Suppressor macrophage (primary cell): Measurements from ENCODE around the gene ARHGAP42.

Experiments
- DNase-seq, 4 experiments: peaks; one replicate each; pipeline ENCODE4 v3.0.0-alpha.2; 2020 to 2022

The ARHGAP42 gene

GRCh38 chr11:100841711-100842407 lies 154.8 kb downstream of the ARHGAP42 start:
- DNase-seq: no peak

DNA sequence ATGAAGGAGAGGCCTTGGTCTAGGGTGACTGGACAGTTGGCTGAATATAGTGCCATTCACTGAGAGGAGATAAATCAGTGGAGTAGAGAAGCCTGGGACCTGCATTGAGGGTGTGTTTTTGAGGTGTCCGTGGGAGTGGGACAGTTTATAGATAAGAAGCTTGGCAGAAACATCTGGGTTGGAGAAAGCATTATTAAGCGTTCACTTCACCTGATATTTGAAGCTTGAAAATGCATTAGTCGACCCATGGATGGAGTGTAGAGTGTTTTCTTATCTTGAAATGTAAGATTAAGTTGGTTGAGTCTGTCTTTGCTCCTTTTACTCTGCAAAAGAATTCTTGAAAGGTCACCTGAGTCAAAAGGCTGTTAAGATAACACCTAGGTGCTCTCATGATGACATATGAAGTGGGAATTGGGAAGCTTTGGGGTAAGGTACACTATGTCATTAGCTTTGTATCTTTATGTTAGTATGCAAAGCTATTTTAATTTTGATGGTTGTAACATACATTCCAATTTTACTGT lies 160.7 kb downstream of the ARHGAP42 start:
- DNase-seq: no peak

- DNase-seq: no peak
Observed at GRCh38 chr11:100849009-100849900, 162.2 kb downstream of the ARHGAP42 start.

DNA sequence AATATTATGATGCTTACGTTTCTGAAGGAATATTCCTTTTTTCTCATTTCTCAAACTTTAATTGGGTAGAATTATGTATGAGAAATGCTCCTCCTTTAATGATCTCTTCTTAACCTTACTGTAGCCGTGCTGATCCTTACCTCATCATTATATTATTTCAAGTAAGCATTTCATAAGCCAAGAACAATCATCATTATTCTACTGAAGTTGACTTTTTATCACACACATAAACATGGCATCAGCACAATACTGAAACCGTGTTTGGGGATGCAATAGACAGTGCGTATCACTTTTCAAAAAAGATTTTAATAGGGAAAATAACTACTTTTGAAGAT lies 162.8 kb downstream of the ARHGAP42 start:
- no peak for DNase-seq

DNA sequence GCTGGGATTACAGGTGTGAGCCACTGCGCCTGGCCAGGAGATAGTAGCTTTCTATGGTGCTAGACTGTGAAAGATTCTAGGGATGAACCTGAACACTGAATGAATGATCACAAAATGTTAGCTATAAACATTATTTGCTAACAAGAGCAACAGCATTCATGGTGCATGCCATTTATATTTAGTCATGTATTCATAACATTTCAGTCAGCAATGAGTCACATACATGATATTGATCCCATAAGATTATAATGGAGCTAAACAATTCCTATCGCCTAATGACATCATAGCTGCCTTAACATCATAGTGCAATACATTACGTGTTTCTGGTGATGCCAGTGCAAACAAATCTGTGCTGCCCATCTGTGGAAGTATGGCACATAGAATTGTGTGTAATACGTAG lies 164.1 kb downstream of the ARHGAP42 start:
- DNase-seq: no peak

GRCh38 chr11:100851584-100852152 lies 164.6 kb downstream of the ARHGAP42 start:
- no peak for DNase-seq

GRCh38 chr11:100855466-100856067 lies 168.5 kb downstream of the ARHGAP42 start:
- peak; percentile 4 to 54 (median 22) for DNase-seq

- no peak for DNase-seq
Observed at GRCh38 chr11:100857236-100858005, 170.3 kb downstream of the ARHGAP42 start.

DNA sequence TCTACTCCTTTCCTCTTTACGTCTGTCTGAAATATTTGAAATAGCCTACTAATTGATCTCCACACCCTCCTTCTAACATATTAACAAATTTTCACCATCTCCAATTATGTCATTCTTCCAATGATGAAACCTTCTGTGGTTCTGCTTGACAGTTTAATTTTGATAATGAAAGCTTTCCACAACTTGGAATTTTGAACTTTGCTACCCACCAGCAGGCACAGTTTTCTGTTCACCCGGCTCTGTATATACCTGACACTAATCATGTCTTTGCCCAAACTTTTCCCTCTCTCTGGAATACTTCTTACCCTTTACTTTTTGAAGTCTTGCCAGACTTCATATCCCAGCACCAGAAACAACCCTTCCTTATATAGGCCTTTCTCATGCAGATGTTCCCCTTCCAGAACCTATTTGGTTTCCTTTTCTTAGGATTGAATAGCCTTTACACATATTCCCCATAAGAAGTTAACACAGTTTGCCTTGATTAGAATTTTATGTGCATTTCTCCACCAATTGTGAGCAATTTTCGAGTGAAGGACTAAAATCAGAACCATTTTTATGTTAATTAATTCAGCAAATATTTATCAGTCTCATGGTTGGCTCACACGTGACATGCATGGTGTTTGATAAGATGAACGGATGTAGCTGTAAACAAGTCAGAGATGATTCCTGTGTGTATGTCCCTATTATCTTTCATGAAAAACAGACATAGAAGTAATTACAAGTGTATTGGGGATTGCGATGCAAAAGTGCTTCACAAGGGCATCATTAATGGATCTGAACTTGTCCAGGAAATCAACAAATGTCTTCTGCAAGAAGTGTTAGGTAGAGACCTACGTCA lies 173.4 kb downstream of the ARHGAP42 start:
- no peak for DNase-seq

GRCh38 chr11:100861212-100861611 lies 174.1 kb downstream of the ARHGAP42 start:
- DNase-seq: no peak

DNA sequence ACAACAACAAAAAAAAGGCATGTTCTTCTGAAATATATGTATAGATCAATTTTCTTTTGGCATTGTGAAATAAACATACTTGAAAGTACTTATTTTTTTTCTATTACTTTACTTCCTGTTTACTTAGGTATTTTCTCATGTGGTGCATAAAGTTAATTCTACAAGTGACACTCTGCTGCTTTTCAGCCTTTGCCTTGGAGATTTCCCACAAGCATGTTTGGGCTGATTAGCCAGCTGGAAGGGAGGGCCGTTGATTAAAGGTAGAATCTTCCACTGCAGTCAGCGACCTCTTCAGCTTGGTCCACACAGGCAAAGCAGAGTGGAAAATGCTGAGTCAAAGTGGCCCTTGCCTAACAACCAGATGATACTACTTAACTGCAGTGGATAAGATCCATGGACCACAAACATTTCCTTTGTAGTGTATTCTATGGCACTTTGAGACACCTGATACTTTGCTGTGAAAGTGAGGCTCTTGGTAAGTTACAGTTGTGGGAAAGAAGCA lies 176.0 kb downstream of the ARHGAP42 start:
- DNase-seq: no peak

GRCh38 chr11:100865443-100866065 lies 178.5 kb downstream of the ARHGAP42 start:
- DNase-seq: no peak

- DNase-seq: peak in 3 of 4 experiments; percentile 1 to 23 (median 6)
Observed at GRCh38 chr11:100866453-100866852, 179.4 kb downstream of the ARHGAP42 start.

DNA sequence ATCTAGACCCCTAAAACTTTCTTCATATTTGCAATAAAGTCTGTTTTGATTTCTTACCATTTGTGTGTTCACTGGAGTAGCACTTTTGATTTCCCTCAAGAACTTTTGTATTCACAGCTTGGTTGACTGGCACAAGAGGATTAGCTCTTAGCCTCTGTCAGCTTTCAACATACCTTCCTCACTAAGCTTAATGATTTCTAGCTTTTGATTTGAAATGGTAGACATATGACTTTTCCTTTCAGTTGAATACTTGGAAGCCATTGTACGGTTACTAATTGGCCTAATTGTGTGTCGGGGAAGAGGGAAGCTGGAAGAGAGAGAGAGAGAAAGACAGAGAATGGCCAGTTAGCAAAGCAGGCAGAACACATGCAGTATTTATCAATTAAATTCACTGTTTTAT lies 180.5 kb downstream of the ARHGAP42 start:
- DNase-seq: no peak

DNA sequence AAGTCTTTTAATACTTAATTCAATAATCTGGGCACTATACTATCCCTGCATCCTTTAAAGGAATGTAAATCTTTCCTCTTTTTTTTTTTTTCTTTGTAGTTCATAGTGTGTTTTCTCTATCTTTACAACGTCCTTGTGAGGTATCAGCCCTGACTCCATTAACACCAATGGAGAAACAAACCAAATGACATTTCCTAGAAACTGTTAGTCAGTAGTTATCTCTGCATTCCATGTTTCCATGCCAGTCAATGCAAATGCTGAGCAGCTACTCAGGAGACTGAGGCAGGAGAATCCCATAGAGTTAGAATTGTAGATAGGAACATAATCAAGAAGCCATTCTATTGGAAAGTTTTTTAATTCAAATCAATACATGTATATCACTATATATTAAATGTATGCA lies 182.2 kb downstream of the ARHGAP42 start:
- DNase-seq: no peak

- DNase-seq: no peak
Observed at GRCh38 chr11:100870138-100870537, 183.1 kb downstream of the ARHGAP42 start.

DNA sequence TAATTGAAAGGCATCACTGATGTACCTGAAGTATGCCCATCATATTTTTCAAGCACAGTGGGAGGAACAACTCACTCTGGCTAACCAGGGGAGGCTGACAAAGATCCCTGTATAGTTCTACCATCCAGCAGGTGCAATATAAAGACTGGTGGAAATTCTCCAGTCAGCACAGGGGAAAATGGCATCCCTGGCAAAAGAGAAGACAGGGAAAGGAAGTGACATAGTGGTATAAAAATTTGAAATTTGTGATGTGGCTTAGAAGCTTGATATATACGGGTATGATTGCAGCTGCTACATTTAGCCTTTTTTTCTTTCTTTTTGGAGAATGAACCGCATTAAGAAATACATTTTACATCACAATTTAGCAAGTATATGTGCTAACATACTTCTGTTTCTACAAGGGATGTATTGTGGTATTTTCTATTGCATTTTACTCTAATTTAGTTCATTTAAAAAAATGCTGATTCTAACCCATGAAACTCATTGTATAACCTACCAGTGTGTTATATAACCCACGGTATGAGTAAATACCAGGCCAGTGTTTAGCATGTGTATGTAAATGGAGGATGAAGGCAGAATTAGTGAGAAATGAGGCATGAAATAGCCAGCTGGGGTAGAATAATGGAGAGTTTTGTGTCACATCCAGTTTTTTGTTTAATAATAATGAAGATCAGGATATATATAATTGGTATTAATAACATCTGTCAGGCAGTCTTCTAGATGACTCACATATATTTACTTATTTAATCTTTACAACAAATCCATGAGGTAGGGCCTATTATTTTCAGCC lies 186.1 kb downstream of the ARHGAP42 start:
- DNase-seq: no peak

GRCh38 chr11:100874203-100874602 lies 187.1 kb downstream of the ARHGAP42 start:
- no peak for DNase-seq

DNA sequence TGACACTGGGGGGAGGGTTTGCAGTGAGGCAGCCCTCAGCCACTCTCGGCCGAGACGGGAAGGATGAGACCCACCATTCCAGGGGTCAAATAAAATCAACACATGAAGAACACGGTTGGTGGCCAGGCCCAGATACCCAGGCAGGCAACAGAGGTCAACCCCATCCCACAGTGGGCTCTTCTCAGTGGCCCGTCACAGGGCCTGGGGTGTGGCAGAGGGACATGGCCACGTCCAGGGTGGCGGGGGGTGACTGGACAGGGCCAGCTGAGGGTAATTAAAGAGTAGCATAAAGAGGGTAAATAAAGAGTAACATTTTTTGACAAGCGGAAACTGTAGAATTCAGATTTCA lies 188.4 kb downstream of the ARHGAP42 start:
- no peak for DNase-seq
